Skeletal muscle satellite cell (primary cell): Measurements from ENCODE around the gene P3R3URF.
A peak's percentile ranks its signal among the peaks of the same experiment; 100 is the strongest.

ENCODE experiments used
- H3K27me3 ChIP-seq: 2 replicates; pipeline ENCODE4 v1.7.0; 2013; ENCODE audit warnings: low read length; ENCODE audit not compliant: control insufficient read depth, insufficient read depth
- H3K36me3 ChIP-seq: 2 replicates; pipeline ENCODE4 v1.7.0; 2013; ENCODE audit warnings: mild to moderate bottlenecking, control low read depth, low read length; ENCODE audit not compliant: insufficient read depth
- H3K4me1 ChIP-seq: 2 replicates; pipeline ENCODE4 v1.7.0; 2013; ENCODE audit warnings: low read length; ENCODE audit not compliant: control insufficient read depth, insufficient read depth
- H3K4me2 ChIP-seq: 2 replicates; pipeline ENCODE4 v1.7.0; 2013; ENCODE audit warnings: mild to moderate bottlenecking, low read length
- H3K4me3 ChIP-seq: 2 replicates; pipeline ENCODE4 v1.7.0; 2013; ENCODE audit warnings: low read length
- H3K9ac ChIP-seq: 2 replicates; pipeline ENCODE4 v1.7.0; 2013; ENCODE audit warnings: mild to moderate bottlenecking, low read depth, low read length, moderate library complexity
- H3K9me3 ChIP-seq: replicated peaks from 2 replicates; pipeline ENCODE4 v1.7.0; 2013; ENCODE audit warnings: mild to moderate bottlenecking, control low read depth, low read length

Gene P3R3URF

GRCh38 chr1:46137916-46138315 is 38.4 kb downstream of the P3R3URF start:
- Histone ChIP-seq H3K4me3 (peak overlapping the region; percentile 51), H3K9ac (peak overlapping the region; percentile 54), H3K27me3 (no peaks in the 10 kb centered on the region), H3K36me3 (no peaks in the 10 kb centered on the region), H3K4me2 (peak overlapping the region; percentile 80), H3K9me3 (no peaks in the 10 kb centered on the region), H3K4me1 (peaks cover 20% of the 10 kb centered on the region)

GRCh38 chr1:46136711-46137110 is 39.6 kb downstream of the P3R3URF start:
- H3K27me3 ChIP-seq, result no peaks in the 10 kb centered on the region
- no peaks in the 10 kb centered on the region for H3K9me3 ChIP-seq
- no peak overlapping the region for H3K4me2 ChIP-seq
- H3K36me3 ChIP-seq, result no peaks in the 10 kb centered on the region
- H3K9ac ChIP-seq, result no peak overlapping the region
- no peak overlapping the region for H3K4me3 ChIP-seq
- H3K4me1 ChIP-seq, result peaks cover 20% of the 10 kb centered on the region

DNA sequence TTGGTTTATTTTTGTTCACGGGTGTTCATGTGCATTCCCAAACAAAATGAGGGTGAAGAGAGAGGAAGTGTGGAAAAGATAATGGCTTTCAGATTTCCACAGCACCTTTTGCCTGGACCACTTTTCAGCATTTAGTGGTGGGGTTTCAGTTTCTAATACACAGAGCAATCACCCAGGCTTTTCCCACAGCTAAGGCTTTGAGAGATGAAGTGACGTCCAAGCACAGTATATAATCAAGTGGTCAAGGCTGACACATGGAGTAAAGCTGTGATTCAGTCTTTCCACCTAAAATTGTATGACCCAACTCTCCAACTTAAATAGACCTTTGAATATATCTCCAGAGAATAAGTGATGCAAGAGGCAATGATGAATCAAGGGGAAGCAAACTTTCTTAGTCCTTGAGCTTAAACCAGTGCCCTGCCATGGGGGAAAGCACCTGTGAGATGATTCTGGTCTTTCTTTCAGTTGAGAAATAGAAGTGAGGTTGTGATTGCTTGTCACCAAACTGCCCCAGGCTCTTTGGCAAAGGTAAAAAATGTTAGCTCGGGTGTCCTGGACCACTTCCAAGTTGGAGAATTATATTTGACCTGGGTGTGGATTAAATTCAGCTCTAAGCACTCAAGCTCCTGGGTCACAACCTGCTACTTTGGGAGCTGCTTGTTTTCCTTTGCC is 41.5 kb downstream of the P3R3URF start:
- Histone ChIP-seq H3K4me2 (no peak overlapping the region), H3K9ac (no peak overlapping the region), H3K36me3 (no peaks in the 10 kb centered on the region), H3K4me3 (no peak overlapping the region), H3K9me3 (no peaks in the 10 kb centered on the region), H3K27me3 (no peaks in the 10 kb centered on the region), H3K4me1 (peaks cover 24% of the 10 kb centered on the region)

- Histone ChIP-seq H3K27me3 (no peaks in the 10 kb centered on the region), H3K9ac (peak overlapping the region; percentile 92), H3K36me3 (no peaks in the 10 kb centered on the region), H3K4me3 (peak overlapping the region; percentile 81), H3K4me2 (peak overlapping the region; percentile 97), H3K4me1 (peaks cover 28% of the 10 kb centered on the region), H3K9me3 (no peaks in the 10 kb centered on the region)
These were observed 42.4 kb downstream of the P3R3URF start for GRCh38 chr1:46133781-46134350.

DNA sequence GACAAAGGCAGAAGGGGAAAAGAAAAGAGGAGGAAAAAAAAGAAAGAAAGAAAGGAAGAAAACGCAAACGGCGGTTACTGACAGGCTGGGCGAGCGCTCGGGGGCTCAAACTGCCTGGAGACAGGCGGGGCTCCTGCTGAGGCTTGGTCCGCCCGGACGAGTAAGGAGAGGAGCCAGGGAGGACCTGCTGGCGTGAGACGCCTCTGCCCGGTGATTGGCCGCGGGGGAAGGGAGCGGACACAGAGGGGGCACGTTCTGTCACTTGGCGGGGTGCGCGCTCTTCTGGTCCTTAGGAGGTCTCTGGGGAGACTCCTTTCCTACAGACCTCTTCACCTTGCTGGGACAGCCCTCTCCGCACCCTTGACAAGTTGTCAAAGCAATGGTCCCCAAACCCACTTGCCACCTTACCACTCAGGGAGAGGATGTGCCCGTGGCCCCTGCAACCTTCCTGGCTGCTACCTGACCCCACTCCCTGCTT is 43.1 kb downstream of the P3R3URF start:
- H3K4me2 ChIP-seq, result peak overlapping the region; percentile 97
- peak overlapping the region; percentile 81 for H3K4me3 ChIP-seq
- peak overlapping the region; percentile 92 for H3K9ac ChIP-seq
- no peaks in the 10 kb centered on the region for H3K9me3 ChIP-seq
- H3K36me3 ChIP-seq, result no peaks in the 10 kb centered on the region
- H3K27me3 ChIP-seq, result no peaks in the 10 kb centered on the region
- H3K4me1 ChIP-seq, result peaks cover 28% of the 10 kb centered on the region

DNA sequence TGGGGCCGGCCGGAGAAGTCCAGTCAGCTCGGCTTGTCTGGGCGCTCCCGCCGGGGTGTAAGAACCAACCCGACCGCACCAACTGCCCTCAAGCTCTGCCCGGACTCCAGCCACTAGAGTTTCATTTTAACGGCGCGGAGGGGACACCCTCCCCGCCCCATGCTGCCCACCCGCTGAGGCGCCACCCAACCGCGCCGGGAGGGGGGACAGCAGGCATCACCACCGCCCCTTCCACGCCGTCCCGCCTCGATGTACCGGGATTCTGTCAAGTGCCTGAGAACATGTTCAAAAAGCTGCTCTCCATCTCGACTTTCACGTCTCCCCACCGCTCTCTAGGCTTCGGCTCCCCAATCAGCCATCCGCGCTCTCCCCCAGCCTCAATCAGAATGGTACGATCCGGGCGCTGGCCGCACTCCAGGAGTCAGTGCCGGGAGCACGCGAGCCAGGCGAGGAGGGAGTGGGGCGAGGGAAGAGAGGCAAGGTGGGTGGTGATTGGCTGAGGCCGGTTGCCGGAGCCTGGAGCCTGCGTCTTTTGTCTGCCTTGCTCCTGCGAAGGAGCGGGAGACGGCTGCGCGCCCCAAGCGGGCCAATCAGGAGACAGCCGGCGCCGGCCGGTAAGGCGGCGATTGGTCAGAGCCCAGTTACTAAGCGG is 43.6 kb downstream of the P3R3URF start, which contains the start of gene PIK3R3:
Gene PIK3R3 (minus strand): TSS at position 101 of the 652 bp plus-strand sequence. CDS start 677 bp downstream, outside the sequence.
- Histone ChIP-seq H3K27me3 (no peaks in the 10 kb centered on the region), H3K9ac (peak within 1 kb of the TSS; percentile 92), H3K9me3 (no peaks in the 10 kb centered on the region), H3K4me2 (peak within 1 kb of the TSS; percentile 97), H3K4me3 (peak within 1 kb of the TSS; percentile 87), H3K36me3 (no peaks in the 10 kb centered on the region), H3K4me1 (peaks cover 26% of the 10 kb centered on the region)

- H3K9me3 ChIP-seq, result no peaks in the 10 kb centered on the region
- H3K4me1 ChIP-seq, result peaks cover 23% of the 10 kb centered on the region
- peak overlapping the region; percentile 87 for H3K4me3 ChIP-seq
- peak overlapping the region; percentile 91 for H3K4me2 ChIP-seq
- no peaks in the 10 kb centered on the region for H3K36me3 ChIP-seq
- peak overlapping the region; percentile 92 for H3K9ac ChIP-seq
- H3K27me3 ChIP-seq, result no peaks in the 10 kb centered on the region
These were observed 44.4 kb downstream of the P3R3URF start for GRCh38 chr1:46131712-46132528.

- Histone ChIP-seq H3K36me3 (no peaks in the 10 kb centered on the region), H3K9me3 (no peaks in the 10 kb centered on the region), H3K4me3 (peak overlapping the region; percentile 87), H3K9ac (peak overlapping the region; percentile 80), H3K4me1 (peaks cover 23% of the 10 kb centered on the region), H3K4me2 (peak overlapping the region; percentile 91), H3K27me3 (no peaks in the 10 kb centered on the region)
These were observed 45.2 kb downstream of the P3R3URF start for GRCh38 chr1:46131093-46131492.

- peak overlapping the region; percentile 87 for H3K4me3 ChIP-seq
- H3K4me1 ChIP-seq, result peaks cover 22% of the 10 kb centered on the region
- peak overlapping the region; percentile 91 for H3K4me2 ChIP-seq
- peak overlapping the region; percentile 80 for H3K9ac ChIP-seq
- no peaks in the 10 kb centered on the region for H3K27me3 ChIP-seq
- no peaks in the 10 kb centered on the region for H3K36me3 ChIP-seq
- H3K9me3 ChIP-seq, result no peaks in the 10 kb centered on the region
These were observed 45.7 kb downstream of the P3R3URF start for GRCh38 chr1:46130606-46131005.

DNA sequence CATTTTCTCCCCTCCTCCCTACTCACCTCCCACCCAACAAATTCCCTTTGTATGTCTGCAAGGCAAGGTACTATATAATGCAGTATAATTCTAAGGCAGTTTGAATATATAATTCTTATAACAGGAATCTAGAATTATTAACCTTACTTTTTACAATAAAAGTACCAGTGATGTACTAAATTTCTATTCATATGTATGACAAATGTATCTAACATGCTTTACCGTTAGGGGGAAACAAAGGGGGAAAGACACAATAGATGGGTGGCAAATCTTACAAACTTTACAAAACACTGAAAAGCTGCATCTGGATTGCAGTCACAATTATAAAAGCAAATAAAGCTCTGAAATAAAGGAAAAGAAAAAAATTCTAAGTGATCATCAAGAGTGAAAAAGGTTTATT is 46.2 kb downstream of the P3R3URF start:
- Histone ChIP-seq H3K4me2 (peak overlapping the region; percentile 91), H3K27me3 (no peaks in the 10 kb centered on the region), H3K36me3 (no peaks in the 10 kb centered on the region), H3K9ac (peak overlapping the region; percentile 80), H3K4me1 (peaks cover 18% of the 10 kb centered on the region), H3K4me3 (peak overlapping the region; percentile 87), H3K9me3 (no peaks in the 10 kb centered on the region)

GRCh38 chr1:46128344-46128743 is 47.9 kb downstream of the P3R3URF start:
- Histone ChIP-seq H3K36me3 (no peaks in the 10 kb centered on the region), H3K4me2 (no peak overlapping the region)

More at GRCh38 chr1:46128344-46128743, 47.9 kb downstream of the P3R3URF start:
- Histone ChIP-seq H3K4me3 (no peak overlapping the region), H3K9me3 (no peaks in the 10 kb centered on the region), H3K9ac (no peak overlapping the region), H3K27me3 (no peaks in the 10 kb centered on the region), H3K4me1 (peaks cover 10% of the 10 kb centered on the region)
